CD14-positive monocyte (primary cell): ENCODE results near the gene SLC6A2. TPM values are rescaled to one million over a fixed set of nuclear protein-coding genes. Genes with fewer than 3 reads are reported as not detected.
A peak's percentile ranks its signal among the peaks of the same experiment; 100 is the strongest.

Experiments used
- DNase-seq, 3 donors: peaks; one replicate each; pipeline ENCODE4 v3.0.0-alpha.2; 2011 to 2022
- H2AFZ ChIP-seq: 2 replicates; pipeline ENCODE4 v1.6.0; 2012; ENCODE audit warnings: mild to moderate bottlenecking, low read depth, low read length, inconsistent platforms; ENCODE audit not compliant: insufficient read depth, poor library complexity, severe bottlenecking
- H3K27ac ChIP-seq, 2 donors: 1 replicate in 1 of 2; 2 replicates in 1 of 2; pipeline ENCODE4 v1.5.1; 2012 to 2013; ENCODE audit warnings: low read length in 2 of 2, control low read depth in 1 of 2, inconsistent platforms in 1 of 2, low read depth in 1 of 2, mild to moderate bottlenecking in 1 of 2
- H3K27me3 ChIP-seq, 2 donors: one replicate each; pipeline versions ENCODE4 v1.6.0 to v1.6.1; 2011 to 2013; ENCODE audit warnings: low read length in 2 of 2; ENCODE audit not compliant: control insufficient read depth in 2 of 2, insufficient read depth in 2 of 2
- H3K36me3 ChIP-seq, 2 donors: replicated peaks in 1 of 2; 1 replicate in 1 of 2; 2 replicates in 1 of 2; pipeline versions ENCODE4 v1.5.1 to v1.6.1; 2012 to 2013; ENCODE audit warnings: low read length in 2 of 2, control low read depth in 1 of 2, inconsistent platforms in 1 of 2, mild to moderate bottlenecking in 1 of 2; ENCODE audit not compliant: insufficient read depth in 2 of 2, control insufficient read depth in 1 of 2
- H3K4me1 ChIP-seq, 2 donors: 1 replicate in 1 of 2; 2 replicates in 1 of 2; pipeline versions ENCODE4 v1.5.1 to v1.6.1; 2012 to 2013; ENCODE audit warnings: low read length in 2 of 2, control low read depth in 1 of 2, inconsistent platforms in 1 of 2, mild to moderate bottlenecking in 1 of 2, moderate library complexity in 1 of 2; ENCODE audit not compliant: insufficient read depth in 2 of 2, control insufficient read depth in 1 of 2
- H3K4me2 ChIP-seq: replicated peaks from 2 replicates; pipeline ENCODE3; 2012; ENCODE audit warnings: low read length, moderate library complexity, mild to moderate bottlenecking; ENCODE audit not compliant: poor library complexity, severe bottlenecking; ENCODE audit errors: extremely low read depth
- H3K4me3 ChIP-seq, 3 experiments: fragments of 200-600 bp in 1 of 3; sonication (generic) in 1 of 3; replicated peaks in 1 of 3; 1 replicate in 2 of 3; 2 replicates in 1 of 3; pipeline ENCODE4 v1.5.1; 2011 to 2013; ENCODE audit warnings: low read length in 3 of 3, mild to moderate bottlenecking in 3 of 3, control low read depth in 2 of 3, low read depth in 2 of 3, inconsistent platforms in 1 of 3, moderate library complexity in 1 of 3
- H3K79me2 ChIP-seq: 2 replicates; pipeline ENCODE4 v1.6.0; 2012; ENCODE audit warnings: mild to moderate bottlenecking, control low read depth, inconsistent platforms, low read length, moderate library complexity; ENCODE audit not compliant: insufficient read depth
- H3K9ac ChIP-seq: 2 replicates; pipeline ENCODE4 v1.6.0; 2017; ENCODE audit warnings: low read length, mild to moderate bottlenecking; ENCODE audit not compliant: insufficient read depth, poor library complexity, severe bottlenecking
- H3K9me3 ChIP-seq, 2 donors: replicated peaks in 1 of 2; 1 replicate in 1 of 2; 2 replicates in 1 of 2; pipeline versions ENCODE4 v1.5.1 to v1.6.1; 2012 to 2013; ENCODE audit warnings: low read length in 2 of 2, control low read depth in 1 of 2; ENCODE audit not compliant: control insufficient read depth in 1 of 2, insufficient read depth in 1 of 2
- H4K20me1 ChIP-seq: 2 replicates; pipeline ENCODE4 v1.6.0; 2012; ENCODE audit warnings: mild to moderate bottlenecking, low read length, control low read depth, moderate library complexity; ENCODE audit not compliant: insufficient read depth
- H3K27ac Mint-ChIP-seq, 7 donors: one replicate each; pipeline ENCODE4 v1.8.0; 2020; ENCODE audit warnings: mild to moderate bottlenecking in 7 of 7, mixed read lengths in 7 of 7, moderate library complexity in 6 of 7, inconsistent platforms in 2 of 7
- H3K27me3 Mint-ChIP-seq, 3 donors: one replicate each; pipeline ENCODE4 v1.8.0; 2021 to 2022; ENCODE audit warnings: low read depth in 3 of 3, mild to moderate bottlenecking in 3 of 3, mixed read lengths in 3 of 3, moderate library complexity in 3 of 3, inconsistent platforms in 1 of 3
- H3K36me3 Mint-ChIP-seq, 2 donors: one replicate each; pipeline ENCODE4 v1.8.0; 2020; ENCODE audit warnings: mixed read lengths in 2 of 2, inconsistent platforms in 1 of 2, mild to moderate bottlenecking in 1 of 2
- H3K4me1 Mint-ChIP-seq: one replicate; pipeline ENCODE4 v1.8.0; 2020; ENCODE audit warnings: mild to moderate bottlenecking, mixed read lengths
- H3K4me3 Mint-ChIP-seq, 2 donors: one replicate each; pipeline ENCODE4 v1.8.0; 2020; ENCODE audit warnings: mild to moderate bottlenecking in 2 of 2, mixed read lengths in 2 of 2, moderate library complexity in 1 of 2
- H3K9me3 Mint-ChIP-seq, 7 donors: one replicate each; pipeline ENCODE4 v1.8.0; 2020 to 2022; ENCODE audit warnings: mixed read lengths in 7 of 7, mild to moderate bottlenecking in 6 of 7, moderate library complexity in 6 of 7, inconsistent platforms in 2 of 7
- CTCF ChIP-seq: fragments of 200-600 bp; IDR thresholded peaks from one replicate; pipeline ENCODE4 v1.8.0; 2022; ENCODE audit warnings: antibody characterized with exemption, mild to moderate bottlenecking
- WGBS: methylation state at CpG from one replicate; pipeline ENCODE4 v1.1.5; 2013; ENCODE audit warnings: missing lambda C conversion rate; ENCODE audit not compliant: insufficient coverage; 5-methylcytosine and 5-hydroxymethylcytosine counted together
- intact Hi-C, 2 donors: fragments of 100-400 bp; cut with micrococcal nuclease; formaldehyde crosslinking; loops; one replicate each; pipeline versions ENCODE4 v1.15.0 to v1.15.1; 2023
- polyA plus RNA-seq, 3 donors: library from polyadenylated mRNA; depleted of rRNA in 1 of 3; unstranded in 2 of 3; stranded (reverse) in 1 of 3; fragments of 300-500 nt in 2 of 3; fragments of >200 nt in 1 of 3; fragmentation: Illumina TruSeq in 2 of 3; gene quantifications; 1 replicate in 2 of 3; 2 replicates in 1 of 3; pipeline ENCODE4 v1.2.3, GENCODE V29; 2012 to 2021

SLC6A2 gene
- polyA plus RNA-seq, 3 donors: not detected

DNA sequence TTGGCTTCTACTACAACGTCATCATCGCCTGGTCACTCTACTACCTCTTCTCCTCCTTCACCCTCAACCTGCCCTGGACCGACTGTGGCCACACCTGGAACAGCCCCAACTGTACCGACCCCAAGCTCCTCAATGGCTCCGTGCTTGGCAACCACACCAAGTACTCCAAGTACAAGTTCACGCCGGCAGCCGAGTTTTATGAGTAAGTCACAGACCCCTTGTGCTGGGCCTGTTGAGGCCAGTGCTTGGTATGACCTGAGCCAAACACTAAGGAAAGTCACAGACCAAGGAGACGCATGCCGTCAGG is 16.1 kb downstream of the SLC6A2 start:
- no peaks in the 10 kb centered on the region for H4K20me1 ChIP-seq
- H3K4me1 ChIP-seq: no peaks in the 10 kb centered on the region
- H3K27me3 ChIP-seq: no peaks in the 10 kb centered on the region
- Mint-ChIP-seq H3K27ac (peak overlapping the region in 1 of 7 donors; percentile 45), H3K27me3 (peaks cover 0 to 5% (median 4%) of the 10 kb centered on the region in 3 donors), H3K4me1 (no peaks in the 10 kb centered on the region), H3K36me3 (no peaks in the 10 kb centered on the region), H3K4me3 (no peak overlapping the region), H3K9me3 (peaks cover 0 to 4% (median 0%) of the 10 kb centered on the region in 7 donors)
- H3K79me2 ChIP-seq: no peaks in the 10 kb centered on the region
- 97% methylated on average over 10 of the region's 10 CpGs for WGBS
- H3K36me3 ChIP-seq: no peaks in the 10 kb centered on the region
- H3K4me2 ChIP-seq: no peak overlapping the region
- no peak for DNase-seq
- H3K9me3 ChIP-seq: no peaks in the 10 kb centered on the region
- intact Hi-C loops: no loop called here
- H3K9ac ChIP-seq: no peak overlapping the region
- TF ChIP-seq CTCF: no peak
- no peak overlapping the region for H3K4me3 ChIP-seq
- H3K27ac ChIP-seq: no peak overlapping the region
- H2AFZ ChIP-seq: no peak overlapping the region

GRCh38 chr16:55672471-55672870 is 16.7 kb downstream of the SLC6A2 start:
- Histone ChIP-seq H3K27ac (no peak overlapping the region), H4K20me1 (no peaks in the 10 kb centered on the region), H3K9ac (no peak overlapping the region), H3K27me3 (no peaks in the 10 kb centered on the region), H3K4me2 (no peak overlapping the region), H3K79me2 (no peaks in the 10 kb centered on the region), H3K4me1 (no peaks in the 10 kb centered on the region), H2AFZ (no peak overlapping the region), H3K36me3 (no peaks in the 10 kb centered on the region), H3K4me3 (no peak overlapping the region), H3K9me3 (no peaks in the 10 kb centered on the region)
- 81% methylated on average over 5 of the region's 6 CpGs for WGBS
- peaks cover 0 to 4% (median 0%) of the 10 kb centered on the region in 7 donors for H3K9me3 Mint-ChIP-seq
- H3K27ac Mint-ChIP-seq: no peak overlapping the region
- H3K27me3 Mint-ChIP-seq: peaks cover 0 to 9% (median 4%) of the 10 kb centered on the region in 3 donors
- H3K4me1 Mint-ChIP-seq: no peaks in the 10 kb centered on the region
- intact Hi-C loops: no loop called here
- no peak overlapping the region for H3K4me3 Mint-ChIP-seq
- DNase-seq: no peak
- H3K36me3 Mint-ChIP-seq: no peaks in the 10 kb centered on the region
- TF ChIP-seq CTCF: no peak
